GM21786 (cell line): Measurements from ENCODE around the gene NIT1.
"Not testable (repeated sequence)": the region's sequence is repeated elsewhere in the genome, so short reads cannot be mapped to it uniquely, and the experiment has no call there.

ENCODE experiments used
- ATAC-seq: cut with Tn5 transposase; IDR thresholded peaks from one replicate; pipeline ENCODE4 v1.9.1; 2021; ENCODE audit not compliant: unreplicated experiment

NIT1 gene

DNA sequence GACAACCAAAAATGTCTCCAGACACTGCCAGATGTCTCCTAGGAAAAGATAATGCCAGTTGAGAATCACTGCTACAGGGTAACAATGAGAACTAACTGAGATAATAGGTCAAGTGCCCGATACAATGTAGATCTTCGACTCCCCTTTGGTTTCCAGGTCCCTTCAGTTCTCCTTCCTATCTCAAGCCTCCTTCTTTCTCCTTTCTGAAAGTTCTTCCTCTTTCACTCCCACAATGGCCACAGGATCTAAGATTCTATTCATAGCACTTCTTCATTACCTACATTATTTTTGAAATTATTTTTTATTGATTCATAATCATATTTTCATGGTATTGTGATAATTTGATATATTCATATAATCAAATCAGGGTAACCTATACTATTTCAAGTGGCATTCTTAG is 6.4 kb upstream of the NIT1 start:
- no peak for ATAC-seq

DNA sequence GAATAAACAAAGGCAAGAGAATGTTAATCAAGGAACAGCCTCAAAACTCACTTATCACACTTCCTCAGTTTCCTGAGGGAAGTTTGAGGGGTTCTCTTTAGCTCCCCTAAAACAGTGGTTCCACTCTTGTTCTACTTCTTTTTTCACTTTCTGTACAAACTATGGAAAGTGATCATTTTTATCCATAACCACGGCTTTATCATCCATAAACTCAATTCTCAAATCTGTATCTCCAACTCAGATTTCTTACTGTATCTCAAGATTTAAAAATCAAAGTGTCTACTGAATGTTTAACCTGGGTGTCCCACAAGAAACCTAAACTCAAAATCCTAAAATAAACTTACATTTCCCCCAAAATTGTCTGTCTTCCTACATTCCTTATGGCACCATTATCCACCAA is 4.0 kb upstream of the NIT1 start:
- no peak for ATAC-seq

DNA sequence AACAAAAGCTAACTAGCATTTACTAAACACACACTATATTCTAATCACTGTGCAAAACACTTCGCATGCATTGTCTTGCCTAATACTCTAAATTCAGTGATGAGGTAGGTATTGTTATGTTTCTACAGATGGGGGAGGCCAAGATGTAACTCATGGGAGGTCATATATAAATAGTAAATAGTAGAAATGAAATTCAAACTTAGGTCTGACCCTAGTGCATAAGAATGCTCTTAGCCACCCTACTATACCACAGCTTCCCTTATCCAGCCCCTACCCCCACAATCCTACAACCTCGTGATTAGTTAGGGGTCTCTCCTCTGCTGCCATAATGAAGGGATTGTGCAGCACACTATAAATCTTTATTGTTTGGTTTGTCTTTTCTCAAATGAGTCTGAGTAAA is 3.3 kb upstream of the NIT1 start:
- ATAC-seq = no peak

DNA sequence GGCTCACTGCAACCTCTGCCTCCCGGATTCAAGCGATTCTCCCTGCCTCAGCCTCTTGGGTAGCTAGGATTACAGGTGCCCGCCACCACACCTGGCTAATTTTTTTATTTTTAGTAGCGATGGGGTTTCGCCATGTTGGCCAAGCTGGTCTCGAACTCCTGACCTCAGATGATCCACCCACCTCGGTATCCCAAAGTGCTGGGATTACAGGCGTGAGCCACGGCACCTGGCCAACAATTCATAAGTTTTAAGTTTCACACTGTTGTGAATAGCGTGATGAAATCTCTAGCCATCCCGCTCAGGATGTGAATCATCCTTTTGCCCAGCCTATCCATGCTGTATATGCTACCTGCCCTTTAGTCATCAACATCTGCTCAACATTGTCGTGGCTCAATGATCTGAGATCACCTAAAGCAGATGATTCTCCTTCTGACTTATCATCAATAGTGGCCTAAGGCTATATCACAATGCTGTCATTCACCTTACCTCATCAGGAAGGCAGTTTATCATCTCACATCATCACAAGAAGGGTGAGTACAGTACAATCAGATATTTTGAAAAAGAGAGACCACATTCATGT is 2.7 kb upstream of the NIT1 start:
- no peak for ATAC-seq

DNA sequence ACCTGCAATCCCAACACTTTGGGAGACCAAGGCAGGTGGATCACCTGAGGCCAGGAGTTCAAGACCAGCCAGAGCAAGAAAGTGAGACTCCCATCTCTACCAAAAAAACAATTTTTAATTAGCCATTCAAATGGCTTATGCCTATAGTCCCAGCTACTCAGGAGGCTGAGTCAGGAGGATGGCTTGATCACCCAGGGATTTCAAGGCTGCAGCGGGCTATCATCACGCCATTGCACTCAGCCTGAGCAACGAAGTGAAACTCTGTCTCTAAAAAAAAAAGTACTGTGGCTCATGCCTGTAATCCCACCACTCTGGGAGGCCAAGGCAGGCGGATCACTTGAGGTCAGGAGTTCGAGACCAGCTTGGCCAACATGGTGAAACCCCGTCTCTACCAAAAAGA is 1.9 kb upstream of the NIT1 start:
- not testable (repeated sequence) for ATAC-seq

DNA sequence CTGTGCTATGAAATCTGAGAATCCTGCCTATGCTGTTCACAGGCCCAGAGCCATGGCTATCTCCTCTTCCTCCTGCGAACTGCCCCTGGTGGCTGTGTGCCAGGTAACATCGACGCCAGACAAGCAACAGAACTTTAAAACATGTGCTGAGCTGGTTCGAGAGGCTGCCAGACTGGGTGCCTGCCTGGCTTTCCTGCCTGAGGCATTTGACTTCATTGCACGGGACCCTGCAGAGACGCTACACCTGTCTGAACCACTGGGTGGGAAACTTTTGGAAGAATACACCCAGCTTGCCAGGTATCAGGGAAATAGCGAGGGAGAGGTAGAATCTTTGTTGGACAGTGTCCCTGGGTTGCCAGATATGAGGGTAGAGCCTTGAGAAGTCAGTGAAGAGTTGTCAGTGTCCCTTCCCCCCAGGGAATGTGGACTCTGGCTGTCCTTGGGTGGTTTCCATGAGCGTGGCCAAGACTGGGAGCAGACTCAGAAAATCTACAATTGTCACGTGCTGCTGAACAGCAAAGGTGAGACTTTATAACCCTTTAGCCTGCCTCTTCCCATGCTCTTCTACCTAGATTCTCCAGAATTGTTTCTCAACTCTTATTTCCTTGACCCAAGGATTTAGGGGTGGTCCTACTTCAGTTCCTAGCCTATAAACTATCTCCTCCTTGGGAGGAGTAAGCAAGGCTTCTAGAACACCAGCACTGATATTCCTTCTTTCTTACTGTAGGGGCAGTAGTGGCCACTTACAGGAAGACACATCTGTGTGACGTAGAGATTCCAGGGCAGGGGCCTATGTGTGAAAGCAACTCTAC is 1.4 kb downstream of the NIT1 start:
- ATAC-seq = peak; percentile 55

DNA sequence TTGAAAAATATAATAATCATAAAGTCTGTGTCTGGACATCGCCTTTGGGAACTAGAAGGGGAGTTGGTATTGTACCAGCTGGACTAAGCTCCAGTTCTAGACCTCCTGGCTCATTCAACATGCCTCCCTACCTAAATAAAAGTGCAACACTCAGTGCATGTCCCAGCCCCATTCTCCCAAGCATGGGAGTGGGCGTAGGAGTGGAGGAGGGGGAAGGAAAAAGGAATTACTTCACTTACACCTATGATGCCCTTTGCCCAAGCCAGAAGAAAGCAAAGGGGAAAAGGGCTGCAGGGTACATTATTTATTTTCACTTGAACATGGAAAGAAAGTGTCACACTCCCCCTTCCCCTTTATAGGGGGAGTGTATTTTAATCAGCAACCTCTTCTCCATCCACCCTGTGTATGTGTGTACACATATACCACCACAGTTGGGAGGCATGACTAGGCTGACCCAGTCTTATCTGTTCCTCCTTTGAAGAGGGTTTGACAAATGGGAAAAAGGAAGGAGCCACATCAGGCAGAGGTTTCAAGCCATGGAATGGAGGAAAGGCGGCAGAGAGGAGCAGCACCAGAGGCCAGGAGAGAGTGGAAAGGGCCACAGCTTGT is 3.2 kb downstream of the NIT1 start:
- no peak for ATAC-seq

DNA sequence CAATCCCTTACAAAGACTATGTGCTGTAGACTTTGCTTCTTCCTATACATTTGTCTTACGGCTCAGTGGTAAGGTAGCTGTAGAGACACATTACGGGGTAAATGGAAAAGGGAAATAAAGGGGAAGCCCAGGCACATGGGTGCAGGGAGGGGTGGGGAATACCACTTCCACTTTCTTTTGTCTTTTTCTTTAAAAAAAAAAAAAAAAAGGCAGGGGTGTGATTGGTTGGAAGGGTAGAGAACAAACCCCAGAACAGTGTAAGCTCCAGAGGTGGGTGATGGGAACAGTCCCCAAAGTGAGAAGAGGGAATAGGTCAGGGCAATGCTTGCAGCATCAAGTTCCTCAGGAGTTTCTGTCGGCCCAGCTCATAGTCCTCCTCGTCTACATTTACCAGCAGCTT is 3.9 kb downstream of the NIT1 start:
- no peak for ATAC-seq

DNA sequence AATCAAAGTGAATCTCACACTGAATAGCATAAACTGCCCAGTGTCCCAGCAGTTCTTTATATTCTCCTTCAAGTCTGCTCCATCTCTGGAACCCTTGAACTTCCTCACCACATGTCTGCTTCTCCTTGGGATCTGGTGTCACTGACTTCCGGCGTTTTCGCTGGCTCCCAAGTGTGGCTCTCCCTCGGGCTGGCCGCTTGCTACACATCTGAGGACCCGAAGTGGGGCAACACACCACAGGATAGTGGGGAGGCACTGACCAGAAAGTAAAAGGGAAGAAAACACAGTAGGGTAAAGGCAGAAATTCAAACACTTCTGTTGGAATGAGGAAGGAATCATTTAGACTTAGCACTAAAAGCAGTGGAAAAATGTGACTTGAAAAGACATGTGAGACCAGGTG is 5.1 kb downstream of the NIT1 start:
- no peak for ATAC-seq

DNA sequence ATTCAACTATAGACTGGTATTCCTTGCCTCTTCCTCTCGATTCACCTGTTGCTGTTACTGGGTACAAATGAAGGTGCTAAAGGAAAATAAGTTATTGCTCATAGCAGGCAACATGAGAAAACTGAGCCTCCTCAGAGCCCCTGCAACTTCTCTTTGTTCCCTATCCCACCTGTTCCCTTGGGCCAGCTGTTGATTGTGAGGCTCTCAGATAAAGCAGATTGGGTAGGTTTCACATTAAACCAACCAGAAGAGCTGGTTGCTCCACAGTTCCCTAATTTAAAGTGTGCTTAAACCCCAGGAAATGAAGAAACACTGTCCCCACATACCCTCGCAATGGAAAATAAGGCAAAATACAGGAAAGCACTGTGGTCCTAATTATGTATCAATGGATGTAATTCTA is 9.7 kb downstream of the NIT1 start:
- no peak for ATAC-seq

DNA sequence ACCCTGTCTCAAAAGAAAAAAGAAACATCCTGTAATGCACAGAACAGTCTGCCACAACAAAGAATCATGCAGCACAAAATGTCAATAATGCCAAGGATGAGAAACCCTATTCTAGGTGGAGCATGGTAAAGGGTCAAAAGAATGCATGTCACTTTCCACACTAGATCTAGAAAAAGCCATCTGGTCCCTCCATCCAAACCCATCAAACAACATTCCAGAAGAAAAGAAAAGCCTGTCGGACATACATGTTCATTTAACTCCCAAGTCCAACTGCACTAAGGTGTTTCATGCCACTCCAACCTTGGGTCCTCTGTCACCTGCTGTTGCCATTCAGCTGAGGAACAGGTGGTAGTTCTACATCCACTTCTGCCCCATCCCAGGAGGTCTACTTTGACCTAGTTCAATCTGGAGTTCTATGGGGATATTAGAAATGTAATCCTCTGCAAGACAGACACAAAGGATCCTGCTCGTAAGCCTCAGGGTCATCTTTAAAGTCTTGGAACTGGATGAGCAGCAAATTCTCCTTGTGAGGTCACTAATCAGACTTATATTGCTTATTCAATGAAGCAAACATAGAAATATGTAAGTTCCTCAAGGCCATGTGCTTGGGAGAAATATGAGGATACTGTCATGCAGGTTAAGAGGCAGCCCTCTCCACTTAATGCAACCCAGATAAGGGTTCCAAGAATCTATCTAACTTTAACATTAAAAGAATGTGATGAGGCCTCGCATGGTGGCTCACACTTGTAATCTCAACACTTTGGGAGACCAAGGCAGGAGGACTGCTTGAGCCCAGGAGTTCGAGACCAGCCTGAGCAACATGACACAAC is 10.9 kb downstream of the NIT1 start:
- ATAC-seq = no peak

DNA sequence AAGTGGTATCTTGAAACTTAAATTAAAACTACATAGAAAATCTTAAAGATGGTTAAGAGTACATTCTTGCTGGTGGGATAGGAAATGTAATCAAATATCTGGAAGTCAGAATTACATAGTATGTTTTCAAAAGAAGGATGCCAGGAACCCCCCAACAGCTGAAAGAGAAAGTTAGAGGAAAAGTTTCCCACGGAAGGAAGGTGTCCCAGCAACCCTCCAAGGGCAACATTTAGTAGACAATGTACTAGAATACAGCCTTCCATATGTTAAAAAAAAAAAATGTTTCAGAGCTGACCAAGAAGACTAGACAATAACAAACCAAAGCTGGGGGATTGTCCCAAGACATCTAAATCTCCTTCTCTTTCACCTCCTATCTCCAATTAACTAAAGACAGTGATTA is 12.4 kb downstream of the NIT1 start:
- no peak for ATAC-seq

DNA sequence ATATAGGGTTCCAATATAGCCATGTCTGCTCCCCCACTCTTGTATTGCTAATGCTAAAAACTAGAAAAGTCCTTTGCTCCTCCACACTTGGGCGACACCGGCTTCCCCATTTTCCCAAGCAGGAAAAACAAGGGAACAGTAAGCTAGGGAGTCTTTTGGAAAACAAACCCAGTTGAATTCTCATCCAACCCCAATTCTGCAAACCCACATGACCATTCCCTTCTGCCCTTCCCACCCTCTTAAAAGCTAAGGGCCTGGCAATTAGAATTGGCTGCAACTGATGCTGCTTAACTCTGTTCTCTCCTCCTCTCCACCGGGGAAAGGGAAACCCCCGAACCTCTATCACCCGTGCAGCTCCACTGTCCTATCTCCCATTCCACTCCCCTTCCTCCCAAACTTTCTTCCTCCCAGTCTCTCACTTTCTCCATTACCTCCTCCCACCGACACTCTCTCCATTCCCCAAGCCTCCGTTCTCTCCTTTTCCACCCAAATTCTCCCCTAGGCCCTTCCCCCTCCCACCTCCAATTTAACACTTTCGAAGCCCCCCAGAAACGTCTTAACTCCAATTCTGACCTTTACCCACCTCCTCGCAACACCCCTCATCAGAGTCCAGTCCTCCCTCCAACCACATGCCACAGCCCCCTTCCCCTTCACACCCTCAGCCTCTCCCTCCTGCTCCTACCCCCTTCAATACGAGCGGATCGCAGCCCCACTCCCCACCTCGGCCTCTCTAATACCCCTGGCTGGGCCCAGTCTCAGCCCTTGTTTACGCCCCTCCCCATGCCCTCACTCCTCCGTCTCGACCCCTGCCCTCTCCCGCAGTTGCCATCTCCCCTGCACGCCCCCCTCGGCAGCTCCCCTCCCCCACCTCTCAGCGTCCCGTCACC is 13.9 kb downstream of the NIT1 start:
- no peak for ATAC-seq

DNA sequence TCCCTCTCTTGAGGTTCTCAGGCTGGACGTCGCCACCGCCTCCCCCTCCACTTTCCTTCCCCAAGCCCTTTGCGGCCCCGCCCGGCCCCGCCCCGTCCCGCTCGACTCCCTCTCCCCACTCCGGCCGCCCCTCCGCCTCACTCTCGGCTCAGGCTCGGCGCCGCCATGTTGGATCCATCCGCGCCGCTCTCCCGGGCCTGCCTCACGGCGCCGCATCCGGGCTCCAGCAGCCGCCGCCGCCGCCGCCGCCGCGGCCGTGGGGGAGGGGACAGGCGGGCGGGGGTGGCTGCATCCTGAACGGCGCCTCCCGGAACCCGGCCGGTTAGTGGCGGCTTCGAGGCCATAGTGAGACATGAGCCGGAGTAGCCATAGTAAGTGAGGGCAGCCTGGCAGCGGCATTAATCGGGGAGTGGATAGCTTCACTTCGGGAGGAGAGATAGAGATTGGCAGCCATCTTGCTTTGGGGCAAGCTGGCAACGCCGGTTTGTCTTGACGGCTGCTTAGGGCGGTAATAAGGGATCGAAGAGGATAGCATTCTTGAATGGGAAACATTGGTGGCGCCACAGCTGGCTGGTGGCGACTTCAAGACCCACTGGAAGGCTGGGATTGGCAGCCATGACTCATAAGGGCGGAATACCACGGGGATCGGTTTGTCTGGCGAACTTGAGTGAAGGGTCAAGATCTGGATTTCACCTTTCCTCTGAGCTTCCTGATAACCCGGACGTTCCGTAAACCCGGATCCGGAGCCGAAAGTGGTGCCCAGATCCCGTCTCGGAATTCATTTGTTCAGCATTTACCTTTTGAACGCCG is 14.7 kb downstream of the NIT1 start, which contains the start of gene DEDD:
TSS of gene DEDD (minus strand) at position 258 of the 810 bp plus-strand sequence. CDS start 8,205 bp downstream, outside the sequence.
- ATAC-seq = peak; percentile 97

DNA sequence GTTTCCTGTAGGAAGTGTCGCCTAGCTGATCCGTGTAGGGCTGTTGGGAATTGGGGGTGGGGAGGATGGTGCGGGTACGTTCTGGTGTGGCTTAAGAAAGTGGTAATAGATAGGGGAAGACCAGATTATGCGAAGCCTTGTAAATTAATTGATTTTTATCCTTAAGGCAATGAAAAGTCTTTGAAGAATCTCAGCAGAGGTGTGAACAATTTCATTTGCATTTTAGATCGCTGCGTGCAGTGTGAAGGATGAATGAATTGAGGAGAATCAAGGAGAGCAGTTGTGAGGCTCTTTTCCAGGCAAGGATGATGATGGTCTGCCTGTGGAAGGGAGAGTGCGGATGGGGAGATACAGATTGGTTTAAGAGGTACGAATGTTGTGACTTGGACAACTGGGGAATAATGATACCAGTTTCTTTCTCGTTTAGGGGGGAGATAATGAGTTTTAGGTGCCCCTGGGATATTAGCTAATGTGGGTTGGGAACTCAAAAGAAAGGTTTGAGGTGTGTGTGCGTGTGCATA is 15.4 kb downstream of the NIT1 start:
- no peak for ATAC-seq

DNA sequence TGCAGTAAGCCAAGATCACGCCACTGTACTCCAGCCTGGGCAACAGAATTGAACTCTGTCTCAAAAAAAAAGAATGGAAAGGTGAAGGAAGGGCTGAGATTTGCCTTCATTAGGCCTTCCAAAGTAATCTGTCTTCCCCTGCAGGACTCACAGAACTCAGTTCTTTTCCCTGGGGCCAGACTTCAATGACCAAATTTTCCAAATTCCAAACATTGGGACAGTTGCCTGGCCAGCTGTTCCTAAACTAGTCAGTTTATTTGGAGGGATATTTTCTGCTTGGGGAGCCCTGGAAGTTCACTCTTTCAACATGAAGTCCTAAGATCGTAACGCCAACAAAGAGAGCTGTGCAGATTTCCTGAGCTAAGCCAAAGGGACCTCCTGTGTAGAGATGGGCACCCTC is 20.0 kb downstream of the NIT1 start:
- ATAC-seq = no peak

DNA sequence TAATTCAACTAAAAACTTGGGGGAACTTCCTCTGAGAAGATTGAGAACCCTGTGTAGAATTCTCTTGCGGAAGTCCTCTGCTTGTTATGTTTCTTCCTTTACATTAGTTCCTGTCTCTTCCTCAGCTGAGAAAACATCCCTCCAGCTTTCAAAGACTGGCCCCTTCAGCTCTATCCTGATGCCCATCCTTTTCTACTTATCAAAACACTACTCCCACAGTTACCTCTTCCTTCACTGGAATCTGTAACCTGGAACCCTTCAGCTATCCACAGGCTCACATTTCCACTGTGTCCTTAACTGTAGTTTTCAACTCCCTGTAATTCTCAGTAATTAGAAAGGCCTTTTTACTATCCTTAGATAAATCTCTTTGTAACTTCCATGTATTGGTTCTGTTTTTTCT is 20.5 kb downstream of the NIT1 start:
- ATAC-seq = no peak

DNA sequence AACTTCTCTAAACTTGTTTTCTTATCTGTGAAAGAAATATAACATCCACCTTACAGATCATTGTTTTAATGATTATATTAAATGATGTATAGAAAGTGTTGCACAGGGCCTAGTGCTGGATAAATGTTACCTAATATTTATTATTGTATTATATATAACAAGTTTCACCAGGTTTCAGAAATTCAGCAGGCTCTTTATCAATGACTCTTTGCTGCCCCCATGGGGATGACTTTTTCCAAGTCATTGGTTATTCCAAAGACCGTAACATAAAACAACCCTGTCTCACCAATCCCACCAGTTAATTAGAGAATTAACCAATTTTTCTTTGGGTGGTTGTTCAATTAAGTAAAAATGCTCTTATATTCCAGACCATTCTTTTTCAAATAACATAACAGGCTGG is 21.9 kb downstream of the NIT1 start:
- ATAC-seq = no peak

DNA sequence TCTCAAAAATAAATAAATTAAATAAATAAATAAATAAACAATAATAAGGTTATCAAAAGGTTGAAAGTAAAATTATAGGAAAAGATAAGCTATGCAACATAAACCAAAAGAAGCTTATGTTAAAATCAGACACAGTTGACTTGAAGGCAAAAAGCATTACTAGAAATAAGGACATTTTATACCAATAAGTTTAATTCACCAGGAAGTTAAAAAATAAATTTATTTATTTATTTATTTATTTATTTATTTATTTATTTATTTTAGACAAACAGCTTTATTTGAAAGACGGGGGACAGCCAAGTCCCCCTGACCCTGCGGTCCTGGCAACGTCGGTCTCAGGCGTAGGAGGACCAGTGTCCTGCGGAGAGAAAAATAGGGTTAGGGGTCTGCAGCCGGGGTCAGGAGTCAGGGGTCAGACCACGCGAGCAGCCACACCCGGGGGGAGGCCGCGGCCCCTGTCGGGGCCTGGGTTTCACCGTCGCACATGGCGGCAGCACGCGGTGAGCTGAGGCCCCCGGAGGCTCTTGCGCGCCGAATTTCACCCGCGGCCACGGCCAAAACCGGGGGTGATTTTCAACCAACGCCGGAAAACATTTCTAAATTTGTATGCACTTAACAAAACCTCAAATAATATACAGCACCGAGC is 23.0 kb downstream of the NIT1 start:
- no peak for ATAC-seq
